CD14-positive monocyte (primary cell): ENCODE measurements around the gene TTC19. TPM values are rescaled to one million over a fixed set of nuclear protein-coding genes. Genes with fewer than 3 reads are reported as not detected.
A peak's percentile ranks its signal among the peaks of the same experiment; 100 is the strongest.

Source experiments
- DNase-seq, 3 donors: peaks; one replicate each; pipeline ENCODE4 v3.0.0-alpha.2; 2011 to 2022
- H2AFZ ChIP-seq: 2 replicates; pipeline ENCODE4 v1.6.0; 2012; ENCODE audit warnings: mild to moderate bottlenecking, low read depth, low read length, inconsistent platforms; ENCODE audit not compliant: insufficient read depth, poor library complexity, severe bottlenecking
- H3K27ac ChIP-seq, 2 donors: 1 replicate in 1 of 2; 2 replicates in 1 of 2; pipeline ENCODE4 v1.5.1; 2012 to 2013; ENCODE audit warnings: low read length in 2 of 2, control low read depth in 1 of 2, inconsistent platforms in 1 of 2, low read depth in 1 of 2, mild to moderate bottlenecking in 1 of 2
- H3K27me3 ChIP-seq, 2 donors: one replicate each; pipeline versions ENCODE4 v1.6.0 to v1.6.1; 2011 to 2013; ENCODE audit warnings: low read length in 2 of 2; ENCODE audit not compliant: control insufficient read depth in 2 of 2, insufficient read depth in 2 of 2
- H3K36me3 ChIP-seq, 2 donors: replicated peaks in 1 of 2; 1 replicate in 1 of 2; 2 replicates in 1 of 2; pipeline versions ENCODE4 v1.5.1 to v1.6.1; 2012 to 2013; ENCODE audit warnings: low read length in 2 of 2, control low read depth in 1 of 2, inconsistent platforms in 1 of 2, mild to moderate bottlenecking in 1 of 2; ENCODE audit not compliant: insufficient read depth in 2 of 2, control insufficient read depth in 1 of 2
- H3K4me1 ChIP-seq, 2 donors: 1 replicate in 1 of 2; 2 replicates in 1 of 2; pipeline versions ENCODE4 v1.5.1 to v1.6.1; 2012 to 2013; ENCODE audit warnings: low read length in 2 of 2, control low read depth in 1 of 2, inconsistent platforms in 1 of 2, mild to moderate bottlenecking in 1 of 2, moderate library complexity in 1 of 2; ENCODE audit not compliant: insufficient read depth in 2 of 2, control insufficient read depth in 1 of 2
- H3K4me2 ChIP-seq: replicated peaks from 2 replicates; pipeline ENCODE3; 2012; ENCODE audit warnings: low read length, moderate library complexity, mild to moderate bottlenecking; ENCODE audit not compliant: poor library complexity, severe bottlenecking; ENCODE audit errors: extremely low read depth
- H3K4me3 ChIP-seq, 3 experiments: fragments of 200-600 bp in 1 of 3; sonication (generic) in 1 of 3; replicated peaks in 1 of 3; 1 replicate in 2 of 3; 2 replicates in 1 of 3; pipeline ENCODE4 v1.5.1; 2011 to 2013; ENCODE audit warnings: low read length in 3 of 3, mild to moderate bottlenecking in 3 of 3, control low read depth in 2 of 3, low read depth in 2 of 3, inconsistent platforms in 1 of 3, moderate library complexity in 1 of 3
- H3K79me2 ChIP-seq: 2 replicates; pipeline ENCODE4 v1.6.0; 2012; ENCODE audit warnings: mild to moderate bottlenecking, control low read depth, inconsistent platforms, low read length, moderate library complexity; ENCODE audit not compliant: insufficient read depth
- H3K9ac ChIP-seq: 2 replicates; pipeline ENCODE4 v1.6.0; 2017; ENCODE audit warnings: low read length, mild to moderate bottlenecking; ENCODE audit not compliant: insufficient read depth, poor library complexity, severe bottlenecking
- H3K9me3 ChIP-seq, 2 donors: replicated peaks in 1 of 2; 1 replicate in 1 of 2; 2 replicates in 1 of 2; pipeline versions ENCODE4 v1.5.1 to v1.6.1; 2012 to 2013; ENCODE audit warnings: low read length in 2 of 2, control low read depth in 1 of 2; ENCODE audit not compliant: control insufficient read depth in 1 of 2, insufficient read depth in 1 of 2
- H4K20me1 ChIP-seq: 2 replicates; pipeline ENCODE4 v1.6.0; 2012; ENCODE audit warnings: mild to moderate bottlenecking, low read length, control low read depth, moderate library complexity; ENCODE audit not compliant: insufficient read depth
- H3K27ac Mint-ChIP-seq, 7 donors: one replicate each; pipeline ENCODE4 v1.8.0; 2020; ENCODE audit warnings: mild to moderate bottlenecking in 7 of 7, mixed read lengths in 7 of 7, moderate library complexity in 6 of 7, inconsistent platforms in 2 of 7
- H3K27me3 Mint-ChIP-seq, 3 donors: one replicate each; pipeline ENCODE4 v1.8.0; 2021 to 2022; ENCODE audit warnings: low read depth in 3 of 3, mild to moderate bottlenecking in 3 of 3, mixed read lengths in 3 of 3, moderate library complexity in 3 of 3, inconsistent platforms in 1 of 3
- H3K36me3 Mint-ChIP-seq, 2 donors: one replicate each; pipeline ENCODE4 v1.8.0; 2020; ENCODE audit warnings: mixed read lengths in 2 of 2, inconsistent platforms in 1 of 2, mild to moderate bottlenecking in 1 of 2
- H3K4me1 Mint-ChIP-seq: one replicate; pipeline ENCODE4 v1.8.0; 2020; ENCODE audit warnings: mild to moderate bottlenecking, mixed read lengths
- H3K4me3 Mint-ChIP-seq, 2 donors: one replicate each; pipeline ENCODE4 v1.8.0; 2020; ENCODE audit warnings: mild to moderate bottlenecking in 2 of 2, mixed read lengths in 2 of 2, moderate library complexity in 1 of 2
- H3K9me3 Mint-ChIP-seq, 7 donors: one replicate each; pipeline ENCODE4 v1.8.0; 2020 to 2022; ENCODE audit warnings: mixed read lengths in 7 of 7, mild to moderate bottlenecking in 6 of 7, moderate library complexity in 6 of 7, inconsistent platforms in 2 of 7
- CTCF ChIP-seq: fragments of 200-600 bp; IDR thresholded peaks from one replicate; pipeline ENCODE4 v1.8.0; 2022; ENCODE audit warnings: antibody characterized with exemption, mild to moderate bottlenecking
- WGBS: methylation state at CpG from one replicate; pipeline ENCODE4 v1.1.5; 2013; ENCODE audit warnings: missing lambda C conversion rate; ENCODE audit not compliant: insufficient coverage; 5-methylcytosine and 5-hydroxymethylcytosine counted together
- intact Hi-C, 2 donors: fragments of 100-400 bp; cut with micrococcal nuclease; formaldehyde crosslinking; loops; one replicate each; pipeline versions ENCODE4 v1.15.0 to v1.15.1; 2023
- polyA plus RNA-seq, 3 donors: library from polyadenylated mRNA; depleted of rRNA in 1 of 3; unstranded in 2 of 3; stranded (reverse) in 1 of 3; fragments of 300-500 nt in 2 of 3; fragments of >200 nt in 1 of 3; fragmentation: Illumina TruSeq in 2 of 3; gene quantifications; 1 replicate in 2 of 3; 2 replicates in 1 of 3; pipeline ENCODE4 v1.2.3, GENCODE V29; 2012 to 2021

The TTC19 gene
- polyA plus RNA-seq, 3 donors: 7.6 to 22.2 (median 20.6) TPM

GRCh38 chr17:16037636-16038035, 38.0 kb downstream of the TTC19 start:
- Mint-ChIP-seq H3K4me1 (no peaks in the 10 kb centered on the region), H3K9me3 (peaks cover 0 to 5% (median 0%) of the 10 kb centered on the region in 7 donors), H3K27ac (peak overlapping the region in 4 of 7 donors; percentile 3 to 80 (median 20)), H3K36me3 (peaks cover 89 to 95% of the 10 kb centered on the region in 2 donors), H3K27me3 (no peaks in the 10 kb centered on the region), H3K4me3 (no peak overlapping the region)
- H2AFZ ChIP-seq: no peak overlapping the region
- H3K4me2 ChIP-seq: no peak overlapping the region
- peaks cover 4% of the 10 kb centered on the region for H4K20me1 ChIP-seq
- peaks cover 92 to 99% of the 10 kb centered on the region in 2 donors for H3K36me3 ChIP-seq
- H3K79me2 ChIP-seq: no peaks in the 10 kb centered on the region
- H3K4me3 ChIP-seq: no peak overlapping the region
- H3K27ac ChIP-seq: peak overlapping the region in 1 of 2 donors; percentile 34
- no peaks in the 10 kb centered on the region for H3K9me3 ChIP-seq
- H3K27me3 ChIP-seq: no peaks in the 10 kb centered on the region
- H3K4me1 ChIP-seq: no peaks in the 10 kb centered on the region
- DNase-seq: no peak
- intact Hi-C loops: no loop called here
- H3K9ac ChIP-seq: no peak overlapping the region
- no peak for TF ChIP-seq CTCF

- no peak overlapping the region for H3K27ac ChIP-seq
- H3K4me3 ChIP-seq: no peak overlapping the region
- 91% methylated on average over 2 of the region's 4 CpGs for WGBS
- peaks cover 94 to 99% of the 10 kb centered on the region in 2 donors for H3K36me3 ChIP-seq
- Mint-ChIP-seq H3K4me3 (no peak overlapping the region), H3K36me3 (peaks cover 80 to 91% of the 10 kb centered on the region in 2 donors), H3K27ac (no peak overlapping the region), H3K27me3 (peaks cover 0 to 1% (median 0%) of the 10 kb centered on the region in 3 donors), H3K4me1 (no peaks in the 10 kb centered on the region), H3K9me3 (peaks cover 0 to 5% (median 0%) of the 10 kb centered on the region in 7 donors)
- H3K9ac ChIP-seq: no peak overlapping the region
- H2AFZ ChIP-seq: no peak overlapping the region
- H4K20me1 ChIP-seq: peaks cover 11% of the 10 kb centered on the region
- TF ChIP-seq CTCF: no peak
- no peak overlapping the region for H3K4me2 ChIP-seq
- H3K27me3 ChIP-seq: no peaks in the 10 kb centered on the region
- H3K9me3 ChIP-seq: no peaks in the 10 kb centered on the region
- intact Hi-C loops: no loop called here
- H3K79me2 ChIP-seq: no peaks in the 10 kb centered on the region
- H3K4me1 ChIP-seq: no peaks in the 10 kb centered on the region
- DNase-seq: no peak
Observed at GRCh38 chr17:16040710-16041251, 41.2 kb downstream of the TTC19 start.
